ENCODE results near the gene GLIS2. TPM values are rescaled to one million over a fixed set of nuclear protein-coding genes. Genes with fewer than 3 reads are reported as not detected.

Gene GLIS2
- total RNA-seq, 1 experiment from 2014 or later = 22.1 TPM

- H3K27me3 Mint-ChIP-seq (ENCODE audit: unreplicated experiment) = no peaks in the 10 kb centered on the region
- peak overlapping the region; percentile 6 for H3K27ac Mint-ChIP-seq (ENCODE audit: unreplicated experiment)
- TF ChIP-seq CTCF (IDR thresholded peaks at IDR 0.05; ENCODE audit: unreplicated experiment) = no peak
- intact Hi-C loops (cut with micrococcal nuclease; ENCODE audit: unreplicated experiment) = no loop called here
- H3K36me3 Mint-ChIP-seq (ENCODE audit: insufficient read depth, unreplicated experiment) = peaks cover 12% of the 10 kb centered on the region
- BruUV-seq (replicated peaks) = no TSS peak
- CTCF ChIA-PET = interaction anchor here (1.4 to 1.5 kb wide), 2 partner anchors 16 to 23 kb away, joined by 3 to 4 read pairs; no protein-coding TSS in a partner anchor
- peak overlapping the region; percentile 58 for H3K4me3 Mint-ChIP-seq (ENCODE audit: low read depth, unreplicated experiment)
- H3K9me3 Mint-ChIP-seq (ENCODE audit: low read depth, unreplicated experiment) = no peaks in the 10 kb centered on the region
- peaks cover 30% of the 10 kb centered on the region for H3K4me1 Mint-ChIP-seq (ENCODE audit: low read depth, unreplicated experiment)
- no peak for DNase-seq
These were observed 9.2 kb upstream of the GLIS2 start for GRCh38 chr16:4306470-4307214.

GRCh38 chr16:4307215-4308037, 8.4 kb upstream of the GLIS2 start:
- H3K9me3 Mint-ChIP-seq (ENCODE audit: low read depth, unreplicated experiment) = no peaks in the 10 kb centered on the region
- intact Hi-C loops (cut with micrococcal nuclease; ENCODE audit: unreplicated experiment) = no loop called here

GRCh38 chr16:4309102-4309832, 6.6 kb upstream of the GLIS2 start:
- intact Hi-C loops (cut with micrococcal nuclease; ENCODE audit: unreplicated experiment) = no loop called here
- no TSS peak for BruUV-seq (replicated peaks)
- Mint-ChIP-seq H3K27me3 (ENCODE audit: unreplicated experiment) (no peaks in the 10 kb centered on the region), H3K9me3 (ENCODE audit: low read depth, unreplicated experiment) (no peaks in the 10 kb centered on the region), H3K4me1 (ENCODE audit: low read depth, unreplicated experiment) (peaks cover 29% of the 10 kb centered on the region), H3K4me3 (ENCODE audit: low read depth, unreplicated experiment) (peak overlapping the region; percentile 32), H3K36me3 (ENCODE audit: insufficient read depth, unreplicated experiment) (peaks cover 15% of the 10 kb centered on the region), H3K27ac (ENCODE audit: unreplicated experiment) (no peak overlapping the region)
- DNase-seq = no peak
- TF ChIP-seq CTCF (IDR thresholded peaks at IDR 0.05; ENCODE audit: unreplicated experiment) = no peak
- CTCF ChIA-PET = interaction anchor here (0.7 to 2.8 kb wide), 12 partner anchors 10 to 110 kb away, joined by 3 to 17 read pairs (median 6); no protein-coding TSS in a partner anchor

More at GRCh38 chr16:4307215-4308037, 8.4 kb upstream of the GLIS2 start:
- peak overlapping the region; percentile 58 for H3K4me3 Mint-ChIP-seq (ENCODE audit: low read depth, unreplicated experiment)
- CTCF ChIA-PET = interaction anchor here (0.9 to 1.5 kb wide), 3 partner anchors 8 to 107 kb away, joined by 3 read pairs; no protein-coding TSS in a partner anchor
- TSS peak; percentile 76 for BruUV-seq (replicated peaks)
- peak overlapping the region; percentile 6 for H3K27ac Mint-ChIP-seq (ENCODE audit: unreplicated experiment)
- peaks cover 12% of the 10 kb centered on the region for H3K36me3 Mint-ChIP-seq (ENCODE audit: insufficient read depth, unreplicated experiment)
- peak; percentile 92 for DNase-seq
- TF ChIP-seq CTCF (IDR thresholded peaks at IDR 0.05; ENCODE audit: unreplicated experiment) = no peak
- H3K4me1 Mint-ChIP-seq (ENCODE audit: low read depth, unreplicated experiment) = peaks cover 30% of the 10 kb centered on the region
- H3K27me3 Mint-ChIP-seq (ENCODE audit: unreplicated experiment) = no peaks in the 10 kb centered on the region

GRCh38 chr16:4309833-4310266, 6.0 kb upstream of the GLIS2 start:
- peak; percentile 91 for DNase-seq
- intact Hi-C loops (cut with micrococcal nuclease; ENCODE audit: unreplicated experiment) = no loop called here
- peaks cover 21% of the 10 kb centered on the region for H3K36me3 Mint-ChIP-seq (ENCODE audit: insufficient read depth, unreplicated experiment)
- TF ChIP-seq CTCF (IDR thresholded peaks at IDR 0.05; ENCODE audit: unreplicated experiment) = peak; percentile 84
- peaks cover 34% of the 10 kb centered on the region for H3K4me1 Mint-ChIP-seq (ENCODE audit: low read depth, unreplicated experiment)
- no peaks in the 10 kb centered on the region for H3K9me3 Mint-ChIP-seq (ENCODE audit: low read depth, unreplicated experiment)
- no peak overlapping the region for H3K4me3 Mint-ChIP-seq (ENCODE audit: low read depth, unreplicated experiment)
- CTCF ChIA-PET = interaction anchor here (0.6 to 2.8 kb wide), 13 partner anchors 10 to 110 kb away, joined by 3 to 17 read pairs (median 6); no protein-coding TSS in a partner anchor
- no peaks in the 10 kb centered on the region for H3K27me3 Mint-ChIP-seq (ENCODE audit: unreplicated experiment)
- H3K27ac Mint-ChIP-seq (ENCODE audit: unreplicated experiment) = no peak overlapping the region
- BruUV-seq (replicated peaks) = no TSS peak
